A549 (cell line): ENCODE data around the gene NRG3. TPM values are rescaled to one million over a fixed set of nuclear protein-coding genes. Genes with fewer than 3 reads are reported as not detected.

Experiments used
- ATAC-seq, 2 experiments: fragments of 200-7000 bp in 1 of 2; fragments of >200 bp in 1 of 2; cut with Nextera tagmentation in 1 of 2; cut with Tn5 transposase in 1 of 2; 3 replicates each; pipeline versions ENCODE4 v1.8.0 to v1.9.1; 2018 to 2020; ENCODE audit warnings: mild to moderate bottlenecking in 1 of 2, moderate library complexity in 1 of 2
- CTCF ChIA-PET: fragments of 300-600 bp; sonication (Branson Sonifier 250); formaldehyde crosslinking; extraction: SDS; loops from one replicate; lab custom pipeline; 2021; ENCODE audit warnings: antibody characterized with exemption, inconsistent platforms; lab: Yijun Ruan, JAX
- POLR2A ChIA-PET: fragments of 350-600 bp; formaldehyde crosslinking; extraction: SDS; loops from one replicate; lab custom pipeline; 2021; ENCODE audit warnings: antibody characterized with exemption, inconsistent platforms; lab: Yijun Ruan, JAX
- DNase-seq, 2 experiments: peaks; one replicate each; pipeline versions ENCODE4 v3.0.0 to v3.0.0-alpha.2; 2011 to 2016; ENCODE audit warnings: low read depth in 1 of 2, low spot score in 1 of 2
- FAIRE-seq: peaks from 2 replicates; lab custom pipeline; 2011; peaks lifted over from hg19 to GRCh38; lab: Jason Lieb, UNC
- H3K27ac ChIP-seq, 2 experiments: fragments of >200 bp; sonication (Bioruptor Twin); formaldehyde crosslinking; 3 replicates each; pipeline ENCODE4 v1.5.1; 2016 to 2017
- H3K4me1 ChIP-seq: fragments of >200 bp; sonication (Bioruptor Twin); formaldehyde crosslinking; 3 replicates; pipeline ENCODE4 v1.6.1; 2016
- H3K4me2 ChIP-seq: fragments of >200 bp; sonication (Bioruptor Twin); formaldehyde crosslinking; 3 replicates; pipeline ENCODE4 v1.6.1; 2016
- H3K4me3 ChIP-seq: fragments of >200 bp; sonication (Bioruptor Twin); formaldehyde crosslinking; 3 replicates; pipeline ENCODE4 v1.5.1; 2016
- H3K9me3 ChIP-seq: fragments of >200 bp; sonication (Bioruptor Twin); formaldehyde crosslinking; 3 replicates; pipeline ENCODE4 v1.6.1; 2016
- CBX8 ChIP-seq: fragments of 200-600 bp; sonication (generic); IDR thresholded peaks from 2 replicates; pipeline ENCODE4 v1.6.1; 2016
- CEBPB ChIP-seq, 2 experiments: fragments of >200 bp in 1 of 2; sonication (Bioruptor Twin) in 1 of 2; formaldehyde crosslinking in 1 of 2; IDR thresholded peaks; 2 replicates each; pipeline ENCODE4 v1.6.1; 2012 to 2016
- CHD2 ChIP-seq: fragments of 150-350 bp; IDR thresholded peaks from 2 replicates; pipeline ENCODE4 v1.6.1; 2014; ENCODE audit warnings: low read length; ENCODE audit not compliant: partially characterized antibody
- CHD4 ChIP-seq: fragments of 200-600 bp; sonication (generic); IDR thresholded peaks from 2 replicates; pipeline ENCODE4 v1.6.1; 2016; ENCODE audit warnings: antibody characterized with exemption, mild to moderate bottlenecking, borderline replicate concordance
- E2F6 ChIP-seq: IDR thresholded peaks from 2 replicates; pipeline ENCODE4 v1.6.1; 2012; ENCODE audit warnings: low read depth, borderline replicate concordance
- EHF ChIP-seq: fragments of 250-450 bp; sonication (Bioruptor Pico); IDR thresholded peaks from 2 replicates; pipeline ENCODE4 v1.5.0; 2020; ENCODE audit warnings: mild to moderate bottlenecking
- FOSL2 ChIP-seq, 2 experiments: fragments of 450-650 bp in 1 of 2; fragments of >200 bp in 1 of 2; sonication (Bioruptor Twin) in 1 of 2; formaldehyde crosslinking; IDR thresholded peaks; 2 replicates each; pipeline versions ENCODE4 v1.5.0 to v1.6.1; 2016 to 2020; ENCODE audit warnings: mild to moderate bottlenecking in 1 of 2, moderate library complexity in 1 of 2
- GATA3 ChIP-seq: IDR thresholded peaks from 2 replicates; pipeline ENCODE4 v1.6.1; 2012; ENCODE audit warnings: borderline replicate concordance
- HES2 ChIP-seq: fragments of >200 bp; sonication (Bioruptor Twin); formaldehyde crosslinking; IDR thresholded peaks from 2 replicates; pipeline ENCODE4 v1.6.1; 2016
- HOXA7 ChIP-seq: fragments of 250-450 bp; sonication (Bioruptor Pico); IDR thresholded peaks from 2 replicates; pipeline ENCODE4 v1.5.0; 2020; ENCODE audit warnings: mild to moderate bottlenecking, moderate library complexity
- HOXB13 ChIP-seq: fragments of 250-450 bp; sonication (Bioruptor Pico); IDR thresholded peaks from 2 replicates; pipeline ENCODE4 v1.5.0; 2020; ENCODE audit warnings: low read depth, mild to moderate bottlenecking, moderate library complexity
- JUN ChIP-seq, 2 experiments: fragments of >200 bp; sonication (Bioruptor Twin); formaldehyde crosslinking; IDR thresholded peaks; 2 replicates in 1 of 2; 3 replicates in 1 of 2; pipeline ENCODE4 v1.6.1; 2016 to 2017
- KDM1A ChIP-seq: fragments of 200-600 bp; sonication (generic); IDR thresholded peaks from 2 replicates; pipeline ENCODE4 v1.6.1; 2016; ENCODE audit warnings: low read depth, mild to moderate bottlenecking
- KDM5A ChIP-seq: fragments of 200-600 bp; sonication (generic); IDR thresholded peaks from 2 replicates; pipeline ENCODE4 v1.6.1; 2016; ENCODE audit warnings: antibody characterized with exemption, mild to moderate bottlenecking
- MAFK ChIP-seq: fragments of 450-650 bp; IDR thresholded peaks from 2 replicates; pipeline ENCODE4 v1.6.1; 2014; ENCODE audit not compliant: partially characterized antibody
- MAZ ChIP-seq: fragments of 150-350 bp; IDR thresholded peaks from 2 replicates; pipeline ENCODE4 v1.6.1; 2014; ENCODE audit warnings: antibody characterized with exemption, low read depth, low read length, borderline replicate concordance
- NFE2L2 ChIP-seq: fragments of 150-350 bp; conservative IDR thresholded peaks from 2 replicates; pipeline ENCODE4 v1.6.1; 2014; ENCODE audit warnings: low read length
- NR3C1 ChIP-seq: fragments of >200 bp; sonication (Bioruptor Twin); formaldehyde crosslinking; IDR thresholded peaks from 3 replicates; pipeline ENCODE4 v1.6.1; 2017
- PHF8 ChIP-seq: fragments of 200-600 bp; sonication (generic); IDR thresholded peaks from 2 replicates; pipeline ENCODE4 v1.6.1; 2016; ENCODE audit warnings: low read depth, mild to moderate bottlenecking, antibody characterized with exemption, moderate library complexity, borderline replicate concordance
- RAD21 ChIP-seq, 2 experiments: fragments of >200 bp in 1 of 2; sonication (Bioruptor Twin) in 1 of 2; formaldehyde crosslinking in 1 of 2; IDR thresholded peaks in 1 of 2; conservative IDR thresholded peaks in 1 of 2; 2 replicates in 1 of 2; 3 replicates in 1 of 2; pipeline ENCODE4 v1.6.1; 2012 to 2018; ENCODE audit warnings: inconsistent platforms in 1 of 2
- ZSCAN20 ChIP-seq: fragments of 250-450 bp; sonication (Bioruptor Pico); IDR thresholded peaks from 2 replicates; pipeline ENCODE4 v1.8.0; 2022; ENCODE audit warnings: mild to moderate bottlenecking, moderate library complexity
- WGBS: methylation state at CpG from one replicate; pipeline ENCODE4 v1.1.6; 2017; ENCODE audit errors: missing lambda C conversion rate; 5-methylcytosine and 5-hydroxymethylcytosine counted together
- polyA plus RNA-seq, 4 experiments: library from polyadenylated mRNA; depleted of rRNA in 3 of 4; stranded (reverse); fragments of >200 nt; fragmentation: RNase III in 1 of 4; extraction: RNeasy Plus Mini Kit Qiagen cat#74134 plus additional on column Dnase treatment in 1 of 4; gene quantifications; 2 replicates in 3 of 4; 3 replicates in 1 of 4; pipeline ENCODE4 v1.2.3, GENCODE V29; 2011 to 2017
- TF ChIP-seq, protein P1 (sequence below): fragments of 200-600 bp; sonication (generic); IDR thresholded peaks from 2 replicates; pipeline ENCODE4 v1.6.1; 2016; ENCODE audit warnings: antibody characterized with exemption, mild to moderate bottlenecking, moderate library complexity
- TF ChIP-seq, protein P2 (sequence below): fragments of >200 bp; sonication (Bioruptor Twin); formaldehyde crosslinking; IDR thresholded peaks from 3 replicates; pipeline ENCODE4 v1.5.1; 2016

The NRG3 gene
- polyA plus RNA-seq, 2 of the 4 experiments (the other 2 are of a cell fraction): not detected

- TF ChIP-seq ZSCAN20 (CRISPR knock-in tag) (no peak), HOXA7 (CRISPR knock-in tag) (no peak)
Observed at GRCh38 chr10:82091413-82091812, 216.4 kb downstream of the NRG3 start (continued).

- POLR2A ChIA-PET: no interaction called here
- 0% methylated on average over 2 of the region's 2 CpGs for WGBS
- Histone ChIP-seq H3K27ac (no peak overlapping the region), H3K4me2 (no peak overlapping the region), H3K4me3 (no peak overlapping the region), H3K4me1 (no peaks in the 10 kb centered on the region), H3K9me3 (no peaks in the 10 kb centered on the region; the same call in 2 of the 3 replicates)
- CTCF ChIA-PET: no interaction called here
- no peak for ATAC-seq
- DNase-seq: no peak
- TF ChIP-seq RAD21 (conservative IDR thresholded peaks at IDR 0.05 in 1 of 2, IDR thresholded peaks at IDR 0.05 in 1 of 2) (no peak), HES2 (no peak), CHD4 (no peak), HOXB13 (CRISPR knock-in tag) (no peak), E2F6 (no peak), FOSL2 (IDR thresholded peaks at IDR 0.05) (no peak), FOSL2 (CRISPR knock-in tag; IDR thresholded peaks at IDR 0.05) (no peak), KDM1A (no peak)
- TF ChIP-seq, protein P1, sequence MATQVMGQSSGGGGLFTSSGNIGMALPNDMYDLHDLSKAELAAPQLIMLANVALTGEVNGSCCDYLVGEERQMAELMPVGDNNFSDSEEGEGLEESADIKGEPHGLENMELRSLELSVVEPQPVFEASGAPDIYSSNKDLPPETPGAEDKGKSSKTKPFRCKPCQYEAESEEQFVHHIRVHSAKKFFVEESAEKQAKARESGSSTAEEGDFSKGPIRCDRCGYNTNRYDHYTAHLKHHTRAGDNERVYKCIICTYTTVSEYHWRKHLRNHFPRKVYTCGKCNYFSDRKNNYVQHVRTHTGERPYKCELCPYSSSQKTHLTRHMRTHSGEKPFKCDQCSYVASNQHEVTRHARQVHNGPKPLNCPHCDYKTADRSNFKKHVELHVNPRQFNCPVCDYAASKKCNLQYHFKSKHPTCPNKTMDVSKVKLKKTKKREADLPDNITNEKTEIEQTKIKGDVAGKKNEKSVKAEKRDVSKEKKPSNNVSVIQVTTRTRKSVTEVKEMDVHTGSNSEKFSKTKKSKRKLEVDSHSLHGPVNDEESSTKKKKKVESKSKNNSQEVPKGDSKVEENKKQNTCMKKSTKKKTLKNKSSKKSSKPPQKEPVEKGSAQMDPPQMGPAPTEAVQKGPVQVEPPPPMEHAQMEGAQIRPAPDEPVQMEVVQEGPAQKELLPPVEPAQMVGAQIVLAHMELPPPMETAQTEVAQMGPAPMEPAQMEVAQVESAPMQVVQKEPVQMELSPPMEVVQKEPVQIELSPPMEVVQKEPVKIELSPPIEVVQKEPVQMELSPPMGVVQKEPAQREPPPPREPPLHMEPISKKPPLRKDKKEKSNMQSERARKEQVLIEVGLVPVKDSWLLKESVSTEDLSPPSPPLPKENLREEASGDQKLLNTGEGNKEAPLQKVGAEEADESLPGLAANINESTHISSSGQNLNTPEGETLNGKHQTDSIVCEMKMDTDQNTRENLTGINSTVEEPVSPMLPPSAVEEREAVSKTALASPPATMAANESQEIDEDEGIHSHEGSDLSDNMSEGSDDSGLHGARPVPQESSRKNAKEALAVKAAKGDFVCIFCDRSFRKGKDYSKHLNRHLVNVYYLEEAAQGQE: no peak
- FAIRE-seq: no peak
Observed at GRCh38 chr10:82092111-82092510, 217.1 kb downstream of the NRG3 start.

DNA sequence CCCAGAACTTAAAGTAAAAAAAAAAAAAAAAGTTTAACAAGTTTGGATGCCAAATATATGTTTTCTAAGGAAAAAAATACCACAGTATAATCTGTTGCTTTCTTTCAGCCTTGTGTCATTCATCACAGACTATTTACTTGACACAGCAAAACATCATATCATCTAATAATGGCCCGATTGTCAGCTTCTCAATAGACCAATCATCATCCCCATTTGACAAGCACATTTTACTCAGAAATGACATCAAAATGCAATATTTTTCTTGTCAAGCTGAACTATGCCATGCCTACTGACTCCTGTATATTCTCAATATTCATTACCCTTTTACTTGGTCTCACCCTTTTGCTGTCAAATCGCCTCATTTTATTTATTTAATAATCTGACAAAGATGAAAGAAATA lies 249.7 kb downstream of the NRG3 start:
- Histone ChIP-seq H3K27ac (no peak overlapping the region), H3K4me3 (no peak overlapping the region), H3K9me3 (no peaks in the 10 kb centered on the region), H3K4me2 (no peak overlapping the region), H3K4me1 (no peaks in the 10 kb centered on the region)
- ChIA-PET CTCF (no interaction called here), POLR2A (no interaction called here)
- FAIRE-seq (no peak), ATAC-seq (no peak), DNase-seq (no peak)
- WGBS: 10% methylated on average over 2 of the region's 2 CpGs
- TF ChIP-seq ZSCAN20 (CRISPR knock-in tag) (no peak), FOSL2 (IDR thresholded peaks at IDR 0.05) (no peak), FOSL2 (CRISPR knock-in tag; IDR thresholded peaks at IDR 0.05) (no peak), HOXA7 (CRISPR knock-in tag) (no peak), JUN (IDR thresholded peaks at IDR 0.05) (no peak), GATA3 (no peak), CBX8 (no peak), MAZ (no peak), CEBPB (IDR thresholded peaks at IDR 0.05) (no peak), KDM5A (no peak), NR3C1 (no peak), EHF (CRISPR knock-in tag) (no peak), NFE2L2 (no peak), MAFK (no peak), PHF8 (no peak), CHD2 (no peak), HOXB13 (CRISPR knock-in tag) (no peak)
- TF ChIP-seq, protein P2, sequence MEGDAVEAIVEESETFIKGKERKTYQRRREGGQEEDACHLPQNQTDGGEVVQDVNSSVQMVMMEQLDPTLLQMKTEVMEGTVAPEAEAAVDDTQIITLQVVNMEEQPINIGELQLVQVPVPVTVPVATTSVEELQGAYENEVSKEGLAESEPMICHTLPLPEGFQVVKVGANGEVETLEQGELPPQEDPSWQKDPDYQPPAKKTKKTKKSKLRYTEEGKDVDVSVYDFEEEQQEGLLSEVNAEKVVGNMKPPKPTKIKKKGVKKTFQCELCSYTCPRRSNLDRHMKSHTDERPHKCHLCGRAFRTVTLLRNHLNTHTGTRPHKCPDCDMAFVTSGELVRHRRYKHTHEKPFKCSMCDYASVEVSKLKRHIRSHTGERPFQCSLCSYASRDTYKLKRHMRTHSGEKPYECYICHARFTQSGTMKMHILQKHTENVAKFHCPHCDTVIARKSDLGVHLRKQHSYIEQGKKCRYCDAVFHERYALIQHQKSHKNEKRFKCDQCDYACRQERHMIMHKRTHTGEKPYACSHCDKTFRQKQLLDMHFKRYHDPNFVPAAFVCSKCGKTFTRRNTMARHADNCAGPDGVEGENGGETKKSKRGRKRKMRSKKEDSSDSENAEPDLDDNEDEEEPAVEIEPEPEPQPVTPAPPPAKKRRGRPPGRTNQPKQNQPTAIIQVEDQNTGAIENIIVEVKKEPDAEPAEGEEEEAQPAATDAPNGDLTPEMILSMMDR: no peak
- TF ChIP-seq, protein P1: no peak
- TF ChIP-seq, all 56 proteins: peak for 0
